ENCODE results near the gene CDH23. TPM values are rescaled to one million over a fixed set of nuclear protein-coding genes. Genes with fewer than 3 reads are reported as not detected.
A peak's percentile ranks its signal among the peaks of the same experiment; 100 is the strongest.

The CDH23 gene
- total RNA-seq, 1 donor from 2014 or later, result 4.5 TPM

- intact Hi-C loops (cut with micrococcal nuclease), result loop anchor here (10.0 kb wide), 1 partner anchor 46 kb away; no protein-coding TSS in a partner anchor
- Histone ChIP-seq H3K9me3 (replicated peaks) (no peaks in the 10 kb centered on the region), H3K4me1 (peaks cover 99% of the 10 kb centered on the region), H3K27me3 (ENCODE audit: low read depth) (no peaks in the 10 kb centered on the region), H3K36me3 (no peaks in the 10 kb centered on the region), H3K27ac (replicated peaks) (peak overlapping the region; percentile 99), H3K4me3 (peak overlapping the region; percentile 96)
- TF ChIP-seq, protein P1, sequence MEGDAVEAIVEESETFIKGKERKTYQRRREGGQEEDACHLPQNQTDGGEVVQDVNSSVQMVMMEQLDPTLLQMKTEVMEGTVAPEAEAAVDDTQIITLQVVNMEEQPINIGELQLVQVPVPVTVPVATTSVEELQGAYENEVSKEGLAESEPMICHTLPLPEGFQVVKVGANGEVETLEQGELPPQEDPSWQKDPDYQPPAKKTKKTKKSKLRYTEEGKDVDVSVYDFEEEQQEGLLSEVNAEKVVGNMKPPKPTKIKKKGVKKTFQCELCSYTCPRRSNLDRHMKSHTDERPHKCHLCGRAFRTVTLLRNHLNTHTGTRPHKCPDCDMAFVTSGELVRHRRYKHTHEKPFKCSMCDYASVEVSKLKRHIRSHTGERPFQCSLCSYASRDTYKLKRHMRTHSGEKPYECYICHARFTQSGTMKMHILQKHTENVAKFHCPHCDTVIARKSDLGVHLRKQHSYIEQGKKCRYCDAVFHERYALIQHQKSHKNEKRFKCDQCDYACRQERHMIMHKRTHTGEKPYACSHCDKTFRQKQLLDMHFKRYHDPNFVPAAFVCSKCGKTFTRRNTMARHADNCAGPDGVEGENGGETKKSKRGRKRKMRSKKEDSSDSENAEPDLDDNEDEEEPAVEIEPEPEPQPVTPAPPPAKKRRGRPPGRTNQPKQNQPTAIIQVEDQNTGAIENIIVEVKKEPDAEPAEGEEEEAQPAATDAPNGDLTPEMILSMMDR (IDR thresholded peaks at IDR 0.05; ENCODE audit: borderline replicate concordance), result no peak
- DNase-seq, result peak; percentile 63
Measured at GRCh38 chr10:71771204-71771603, 374.5 kb downstream of the CDH23 start.

DNA sequence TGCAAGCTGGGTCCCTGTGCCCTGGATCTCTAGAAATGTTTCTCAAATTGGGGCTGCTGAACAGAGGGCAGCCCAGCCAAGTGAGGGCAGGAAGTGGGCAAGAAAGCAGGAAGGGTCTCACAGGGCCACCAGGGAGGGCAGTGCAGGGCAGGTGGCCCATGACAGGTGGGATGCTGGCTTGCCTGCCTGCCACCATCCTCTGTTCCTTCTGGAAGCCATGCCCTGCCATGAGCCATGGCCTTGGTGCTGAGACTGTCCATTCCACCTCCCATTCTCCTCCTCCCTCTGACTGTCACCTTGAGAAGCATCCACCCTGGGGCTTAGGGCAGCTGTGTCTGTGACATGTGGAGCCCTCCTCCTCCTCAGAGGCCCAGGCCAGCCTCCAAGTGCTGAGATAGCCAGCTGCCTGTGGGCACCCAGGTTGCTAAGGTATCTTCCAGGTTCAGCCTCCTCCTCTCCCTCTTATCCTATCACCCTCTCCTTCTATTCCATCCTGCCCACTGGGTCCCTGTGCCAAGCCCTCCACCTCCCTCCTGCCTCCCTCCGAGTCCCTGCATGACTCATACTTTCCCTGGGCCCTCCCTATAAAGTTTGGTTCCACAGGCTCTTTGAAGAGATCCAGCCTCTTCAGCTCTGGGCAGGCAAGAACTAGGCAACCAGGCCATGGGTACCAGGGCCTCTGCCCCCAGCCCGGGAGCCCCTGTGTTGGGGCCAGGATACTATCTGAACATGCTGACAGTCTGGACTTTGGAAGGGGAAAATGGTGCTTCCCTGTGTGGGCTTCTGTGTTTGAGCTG is 375.3 kb downstream of the CDH23 start:
- TF ChIP-seq, protein P1 (IDR thresholded peaks at IDR 0.05; ENCODE audit: borderline replicate concordance), result no peak
- intact Hi-C loops (cut with micrococcal nuclease), result loop anchor here (10.0 kb wide), 1 partner anchor 47 kb away; no protein-coding TSS in a partner anchor
- Histone ChIP-seq H3K27me3 (ENCODE audit: low read depth) (no peaks in the 10 kb centered on the region), H3K4me3 (peak overlapping the region; percentile 96), H3K9me3 (replicated peaks) (no peaks in the 10 kb centered on the region), H3K27ac (replicated peaks) (peak overlapping the region; percentile 99), H3K36me3 (no peaks in the 10 kb centered on the region), H3K4me1 (peaks cover 92% of the 10 kb centered on the region)
- DNase-seq, result peak; percentile 72

DNA sequence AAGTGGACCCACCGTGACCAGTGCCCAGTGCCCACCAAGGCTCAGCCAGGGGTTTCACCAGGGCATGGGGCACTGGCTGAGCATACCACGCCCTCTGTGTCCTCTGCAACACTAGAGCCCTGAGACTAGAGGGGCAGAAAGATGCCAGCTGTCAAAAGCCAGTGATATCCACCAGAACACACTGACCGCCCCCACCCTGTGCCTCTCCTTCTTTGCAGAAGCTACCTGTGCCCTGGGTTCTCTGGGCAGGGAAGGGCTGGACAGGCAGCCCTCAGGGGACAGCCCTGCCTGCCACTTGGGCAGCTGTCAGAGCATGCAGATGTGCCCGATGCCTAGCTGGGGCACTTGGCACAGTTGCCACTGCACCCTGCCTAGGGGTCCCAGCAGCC is 376.1 kb downstream of the CDH23 start:
- Histone ChIP-seq H3K9me3 (replicated peaks) (no peaks in the 10 kb centered on the region), H3K27ac (replicated peaks) (peak overlapping the region; percentile 99), H3K27me3 (ENCODE audit: low read depth) (no peaks in the 10 kb centered on the region), H3K36me3 (no peaks in the 10 kb centered on the region), H3K4me1 (peaks cover 84% of the 10 kb centered on the region), H3K4me3 (peak overlapping the region; percentile 96)
- no peak for DNase-seq
- TF ChIP-seq, protein P1 (IDR thresholded peaks at IDR 0.05; ENCODE audit: borderline replicate concordance), result no peak
- intact Hi-C loops (cut with micrococcal nuclease), result loop anchor here (10.0 kb wide), 1 partner anchor 48 kb away; no protein-coding TSS in a partner anchor

DNA sequence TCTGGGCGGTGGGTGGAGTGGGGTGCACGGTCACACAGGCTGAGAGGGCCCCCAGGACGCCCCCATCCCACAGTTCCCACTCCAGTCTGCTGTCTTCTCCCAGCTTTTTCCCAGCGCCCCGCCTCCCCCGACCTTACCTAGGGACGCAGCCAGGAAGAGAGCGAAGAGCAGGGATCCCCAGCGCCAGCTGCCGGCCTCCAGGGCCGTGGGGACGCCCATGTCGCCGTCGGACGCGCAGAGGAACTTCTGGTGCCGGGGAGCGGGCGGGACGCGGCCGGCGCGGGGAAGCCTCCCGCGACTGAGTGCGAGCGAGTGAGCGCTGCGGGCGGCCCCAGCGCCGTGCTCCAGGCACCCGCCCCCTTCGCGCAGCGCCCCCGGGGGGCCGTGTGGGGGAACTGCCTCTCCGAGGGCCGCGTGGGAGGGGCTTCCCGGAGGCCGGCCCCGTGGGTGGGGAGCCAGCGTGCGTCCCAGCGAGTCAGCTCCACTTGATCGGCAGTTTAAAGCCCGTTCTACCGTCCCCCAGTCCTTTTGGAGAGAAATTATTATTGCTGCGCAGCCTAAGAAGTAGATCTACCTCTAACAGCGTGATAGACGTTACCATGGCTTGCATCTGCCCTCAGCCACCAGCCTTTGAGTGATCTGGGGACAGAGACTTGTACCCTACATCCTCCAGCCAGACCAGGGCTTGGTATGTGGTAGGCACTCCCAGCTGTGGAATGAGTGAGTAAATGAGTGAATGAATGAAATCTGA is 376.7 kb downstream of the CDH23 start, which contains the start of gene VSIR:
TSS of gene VSIR (minus strand) at position 300 of the 751 bp plus-strand sequence. CDS start at position 219, 81 bp downstream.
- TF ChIP-seq, protein P1 (IDR thresholded peaks at IDR 0.05; ENCODE audit: borderline replicate concordance), result peak; percentile 97
- peak within 1 kb of the TSS; percentile 96 for H3K4me3 ChIP-seq
- H3K36me3 ChIP-seq, result no peaks in the 10 kb centered on the region
- H3K9me3 ChIP-seq (replicated peaks), result no peaks in the 10 kb centered on the region
- no peaks in the 10 kb centered on the region for H3K27me3 ChIP-seq (ENCODE audit: low read depth)
- peak; percentile 93 for DNase-seq
- H3K27ac ChIP-seq (replicated peaks), result peak within 1 kb of the TSS; percentile 99
- H3K4me1 ChIP-seq, result peaks cover 79% of the 10 kb centered on the region
- intact Hi-C loops (cut with micrococcal nuclease), result loop anchor here (10.0 kb wide), 1 partner anchor 49 kb away; no protein-coding TSS in a partner anchor

GRCh38 chr10:71774916-71775702 is 378.4 kb downstream of the CDH23 start:
- peak; percentile 46 for DNase-seq
- TF ChIP-seq, protein P1 (IDR thresholded peaks at IDR 0.05; ENCODE audit: borderline replicate concordance), result no peak
- Histone ChIP-seq H3K27ac (replicated peaks) (peak overlapping the region; percentile 36), H3K4me1 (peaks cover 61% of the 10 kb centered on the region), H3K27me3 (ENCODE audit: low read depth) (no peaks in the 10 kb centered on the region), H3K9me3 (replicated peaks) (no peaks in the 10 kb centered on the region), H3K4me3 (no peak overlapping the region), H3K36me3 (no peaks in the 10 kb centered on the region)
- intact Hi-C loops (cut with micrococcal nuclease), result loop anchor here (10.0 kb wide), 1 partner anchor 50 kb away; no protein-coding TSS in a partner anchor
